Epithelial cell of esophagus (primary cell): ENCODE measurements around the gene SRRT.

ENCODE experiments used
- DNase-seq: peaks from one replicate; pipeline ENCODE4 v3.0.0; 2010; ENCODE audit warnings: low read depth
- H3K4me3 ChIP-seq: 2 replicates; pipeline ENCODE4 v1.5.1; 2011; ENCODE audit warnings: mild to moderate bottlenecking, low read length, control low read depth
- CTCF ChIP-seq: IDR thresholded peaks from 2 replicates; pipeline ENCODE4 v1.5.1; 2011; ENCODE audit warnings: low read depth, mild to moderate bottlenecking, low read length, control low read depth, inconsistent platforms; ENCODE audit not compliant: insufficient read depth; ENCODE audit errors: missing control alignments

Gene SRRT

GRCh38 chr7:100882201-100882600, 7.3 kb downstream of the SRRT start:
- no peak for TF ChIP-seq CTCF
- no peak overlapping the region for H3K4me3 ChIP-seq
- no peak for DNase-seq

DNA sequence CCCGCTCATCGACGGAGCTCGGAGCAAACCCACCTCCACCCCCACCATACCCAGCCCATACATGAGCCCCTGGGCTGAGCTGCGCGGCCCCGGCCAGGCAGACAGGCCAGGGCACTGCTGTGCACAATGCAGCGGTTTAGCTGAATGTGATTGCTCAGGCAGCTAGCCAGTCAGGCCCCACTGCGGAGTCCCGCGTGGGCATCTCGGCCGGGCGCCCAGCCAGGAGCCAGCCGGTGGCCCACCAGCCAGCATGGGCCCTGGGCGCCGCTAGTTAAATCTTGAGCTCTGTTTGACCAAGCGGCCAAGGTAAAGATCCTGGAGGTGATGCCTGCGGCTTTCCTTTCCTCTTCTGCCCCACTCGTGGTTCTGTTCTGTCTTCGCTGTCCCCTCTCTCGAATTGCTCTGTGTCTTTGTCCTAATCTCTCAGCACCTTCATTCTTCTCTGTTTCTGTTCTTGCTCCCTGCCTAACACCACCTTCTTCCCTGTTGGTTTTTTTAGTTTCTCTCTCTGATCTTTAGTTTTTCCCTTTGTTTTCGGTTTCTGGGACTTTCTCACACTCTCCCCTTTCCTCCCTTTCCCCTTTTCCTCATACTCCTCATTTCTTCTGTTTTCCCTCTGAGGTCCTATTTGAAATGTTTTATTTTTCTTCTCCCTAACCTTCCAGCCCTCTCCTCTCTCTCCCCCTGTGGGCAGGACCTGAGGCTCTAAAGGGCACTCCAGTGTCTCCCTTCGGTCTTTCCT, 8.1 kb downstream of the SRRT start:
- no peak overlapping the region for H3K4me3 ChIP-seq
- TF ChIP-seq CTCF = no peak
- no peak for DNase-seq

GRCh38 chr7:100884736-100885439, 10.0 kb downstream of the SRRT start:
- H3K4me3 ChIP-seq = no peak overlapping the region
- no peak for TF ChIP-seq CTCF
- no peak for DNase-seq

GRCh38 chr7:100885440-100886141, 10.7 kb downstream of the SRRT start:
- no peak for DNase-seq
- H3K4me3 ChIP-seq = no peak overlapping the region

GRCh38 chr7:100886142-100886935, 11.4 kb downstream of the SRRT start:
- H3K4me3 ChIP-seq = no peak overlapping the region
- DNase-seq = no peak
- TF ChIP-seq CTCF = no peak

More at GRCh38 chr7:100885440-100886141, 10.7 kb downstream of the SRRT start:
- TF ChIP-seq CTCF = no peak

GRCh38 chr7:100886936-100887515, 12.1 kb downstream of the SRRT start:
- H3K4me3 ChIP-seq = no peak overlapping the region
- DNase-seq = no peak
- TF ChIP-seq CTCF = no peak
